Right lobe of liver (tissue), 4 donors: Measurements from ENCODE around the gene GALNTL6.

Experiments used
- CTCF ChIP-seq, 4 donors: fragments of 200-600 bp in 3 of 4; fragments of 450-650 bp in 1 of 4; IDR thresholded peaks; one replicate each; pipeline versions ENCODE4 v1.5.1 to v1.8.0; 2016 to 2022; ENCODE audit warnings: antibody characterized with exemption in 4 of 4, mild to moderate bottlenecking in 2 of 4
- POLR2A ChIP-seq: fragments of 450-650 bp; IDR thresholded peaks from one replicate; pipeline ENCODE4 v1.6.1; 2017; ENCODE audit warnings: antibody characterized with exemption, mild to moderate bottlenecking
- donor health status: DM: no; HTN: no; CAD: no.
- donor health status: DM: no; HTN: no; CAD: no.
- donor health status: DM: no; HTN: yes; CAD: no.

- TF ChIP-seq POLR2A (no peak), CTCF (IDR thresholded peaks at IDR 0.05) (no peak)
These were observed 1243.1 kb downstream of the GALNTL6 start for GRCh38 chr4:173056271-173056670.
